IMR-90 (cell line): ENCODE results near the gene HIVEP1. TPM values are rescaled to one million over a fixed set of nuclear protein-coding genes. Genes with fewer than 3 reads are reported as not detected.

Experiments
- ATAC-seq: fragments of 200-7000 bp; cut with Tn5 transposase; 2 replicates; pipeline ENCODE4 v1.9.1; 2020; ENCODE audit warnings: low read depth, mild to moderate bottlenecking, moderate library complexity
- BruUV-seq: library from RNA; stranded (reverse); fragments of 400-500 nt; replicated peaks from 2 replicates; lab custom pipeline; 2021; lab: Mats Ljungman, UMichigan
- CTCF ChIA-PET: fragments of 300-600 bp; formaldehyde crosslinking; extraction: SDS; loops from one replicate; lab custom pipeline; 2021; ENCODE audit warnings: antibody characterized with exemption; lab: Yijun Ruan, JAX
- POLR2A ChIA-PET: fragments of 300-600 bp; sonication (Branson Sonifier 250); formaldehyde crosslinking; loops from one replicate; lab custom pipeline; 2022; ENCODE audit warnings: antibody characterized with exemption; ENCODE audit not compliant: unreplicated experiment; lab: Charles Lee
- DNase-seq: peaks from one replicate; pipeline ENCODE4 v3.0.0; 2013
- H2AFZ ChIP-seq: replicated peaks from 2 replicates; pipeline ENCODE3; 2013; ENCODE audit warnings: low read length, mild to moderate bottlenecking; ENCODE audit not compliant: poor library complexity
- H2AK5ac ChIP-seq: 2 replicates; pipeline ENCODE4 v1.6.1; 2013; ENCODE audit warnings: low read depth, low read length, inconsistent platforms
- H2AK9ac ChIP-seq: replicated peaks from 2 replicates; pipeline ENCODE3; 2013; ENCODE audit warnings: mild to moderate bottlenecking, low read depth, low read length, moderate library complexity; ENCODE audit not compliant: poor library complexity
- H2BK120ac ChIP-seq: 2 replicates; pipeline ENCODE4 v1.6.1; 2013; ENCODE audit warnings: low read depth, low read length, inconsistent platforms
- H2BK15ac ChIP-seq: 3 replicates; pipeline ENCODE4 v1.6.1; 2013; ENCODE audit warnings: low read depth, low read length, inconsistent platforms
- H2BK20ac ChIP-seq: 2 replicates; pipeline ENCODE4 v1.6.1; 2013; ENCODE audit warnings: low read depth, mild to moderate bottlenecking, inconsistent platforms, low read length, moderate library complexity
- H2BK5ac ChIP-seq: 2 replicates; pipeline ENCODE4 v1.6.1; 2013; ENCODE audit warnings: mild to moderate bottlenecking, low read depth, low read length, inconsistent platforms; ENCODE audit not compliant: poor library complexity, severe bottlenecking
- H3K14ac ChIP-seq: replicated peaks from 2 replicates; pipeline ENCODE4 v1.6.1; 2013; ENCODE audit warnings: low read depth, low read length, inconsistent platforms
- H3K18ac ChIP-seq: 2 replicates; pipeline ENCODE4 v1.6.1; 2013; ENCODE audit warnings: low read depth, low read length, control low read depth
- H3K23ac ChIP-seq: 2 replicates; pipeline ENCODE4 v1.6.1; 2013; ENCODE audit warnings: low read depth, low read length, inconsistent platforms
- H3K27ac ChIP-seq: 2 replicates; pipeline ENCODE4 v1.5.1; 2013; ENCODE audit warnings: mild to moderate bottlenecking, control low read depth, low read length; ENCODE audit not compliant: insufficient read depth
- H3K27me3 ChIP-seq: 2 replicates; pipeline ENCODE4 v1.6.1; 2013; ENCODE audit warnings: low read length; ENCODE audit not compliant: control insufficient read depth, insufficient read depth
- H3K36me3 ChIP-seq: 2 replicates; pipeline ENCODE4 v1.6.1; 2013; ENCODE audit warnings: low read length, mixed read lengths; ENCODE audit not compliant: control insufficient read depth, insufficient read depth
- H3K4ac ChIP-seq: 2 replicates; pipeline ENCODE4 v1.6.1; 2013; ENCODE audit warnings: low read depth, low read length, inconsistent platforms
- H3K4me1 ChIP-seq: 2 replicates; pipeline ENCODE4 v1.6.1; 2013; ENCODE audit warnings: low read length, mixed read lengths; ENCODE audit not compliant: control insufficient read depth, insufficient read depth
- H3K4me2 ChIP-seq: 2 replicates; pipeline ENCODE4 v1.6.1; 2013; ENCODE audit warnings: low read depth, mild to moderate bottlenecking, control low read depth, low read length, moderate library complexity
- H3K4me3 ChIP-seq: 2 replicates; pipeline ENCODE4 v1.5.1; 2013; ENCODE audit warnings: low read depth, mild to moderate bottlenecking, control low read depth, low read length, moderate library complexity; ENCODE audit not compliant: insufficient read depth
- H3K56ac ChIP-seq: 2 replicates; pipeline ENCODE4 v1.6.1; 2013; ENCODE audit warnings: low read length, inconsistent platforms; ENCODE audit not compliant: insufficient read depth; ENCODE audit errors: extremely low read depth
- H3K79me1 ChIP-seq, 2 experiments: 2 replicates each; pipeline ENCODE4 v1.6.1; 2013; ENCODE audit warnings: low read length in 2 of 2, inconsistent platforms in 1 of 2, low read depth in 1 of 2
- H3K9ac ChIP-seq: 2 replicates; pipeline ENCODE4 v1.6.1; 2013; ENCODE audit warnings: low read depth, low read length, control low read depth
- H3K9me1 ChIP-seq: 2 replicates; pipeline ENCODE4 v1.6.1; 2013; ENCODE audit warnings: low read length, inconsistent platforms; ENCODE audit not compliant: insufficient read depth
- H3K9me3 ChIP-seq: 2 replicates; pipeline ENCODE4 v1.6.1; 2013; ENCODE audit warnings: low read length; ENCODE audit not compliant: control insufficient read depth, insufficient read depth
- H4K20me1 ChIP-seq: 2 replicates; pipeline ENCODE4 v1.6.1; 2013; ENCODE audit warnings: low read length, inconsistent platforms; ENCODE audit not compliant: insufficient read depth
- H4K5ac ChIP-seq: 2 replicates; pipeline ENCODE4 v1.6.1; 2013; ENCODE audit warnings: mild to moderate bottlenecking, low read depth, low read length, control low read depth
- H4K8ac ChIP-seq, 2 experiments: 2 replicates each; pipeline ENCODE4 v1.6.1; 2013; ENCODE audit warnings: low read depth in 2 of 2, low read length in 2 of 2, control low read depth in 1 of 2, inconsistent platforms in 1 of 2
- H4K91ac ChIP-seq: 2 replicates; pipeline ENCODE4 v1.6.1; 2013; ENCODE audit warnings: low read depth, low read length, inconsistent platforms; ENCODE audit not compliant: insufficient read depth
- BHLHE40 ChIP-seq: fragments of 150-350 bp; IDR thresholded peaks from 2 replicates; pipeline ENCODE4 v1.6.1; 2016; ENCODE audit warnings: mild to moderate bottlenecking, low read depth, low read length
- CEBPB ChIP-seq: IDR thresholded peaks from 2 replicates; pipeline ENCODE4 v1.6.1; 2012; ENCODE audit warnings: low read depth, low read length, improper control_type of control experiment
- CHD1 ChIP-seq: IDR thresholded peaks from 2 replicates; pipeline ENCODE4 v1.6.1; 2012; ENCODE audit warnings: low read depth, low read length, improper control_type of control experiment
- FOS ChIP-seq: fragments of 150-350 bp; IDR thresholded peaks from 2 replicates; pipeline ENCODE4 v1.6.1; 2016; ENCODE audit warnings: low read depth, low read length
- MAFK ChIP-seq: IDR thresholded peaks from 2 replicates; pipeline ENCODE4 v1.6.1; 2012; ENCODE audit warnings: low read depth, low read length, improper control_type of control experiment
- MAZ ChIP-seq: IDR thresholded peaks from 2 replicates; pipeline ENCODE4 v1.6.1; 2012; ENCODE audit warnings: low read depth, mild to moderate bottlenecking, low read length, improper control_type of control experiment, moderate library complexity, borderline replicate concordance
- MXI1 ChIP-seq: IDR thresholded peaks from 2 replicates; pipeline ENCODE4 v1.6.1; 2012; ENCODE audit warnings: low read depth, mild to moderate bottlenecking, low read length, moderate library complexity, borderline replicate concordance
- NFE2L2 ChIP-seq: fragments of 150-350 bp; IDR thresholded peaks from 2 replicates; pipeline ENCODE4 v1.6.1; 2016; ENCODE audit warnings: low read depth, mild to moderate bottlenecking, low read length
- POLR2A ChIP-seq: IDR thresholded peaks from 2 replicates; pipeline ENCODE4 v1.6.1; 2012; ENCODE audit warnings: mild to moderate bottlenecking, low read depth, low read length
- RAD21 ChIP-seq: IDR thresholded peaks from 2 replicates; pipeline ENCODE4 v1.6.1; 2012; ENCODE audit warnings: low read length, improper control_type of control experiment
- RCOR1 ChIP-seq: IDR thresholded peaks from 2 replicates; pipeline ENCODE4 v1.6.1; 2012; ENCODE audit warnings: mild to moderate bottlenecking, low read length, improper control_type of control experiment; ENCODE audit not compliant: insufficient replicate concordance
- RFX5 ChIP-seq: IDR thresholded peaks from 2 replicates; pipeline ENCODE4 v1.8.0; 2012; ENCODE audit warnings: low read depth, mild to moderate bottlenecking, low read length, moderate library complexity
- SMC3 ChIP-seq: fragments of 150-350 bp; IDR thresholded peaks from 2 replicates; pipeline ENCODE4 v1.6.1; 2016; ENCODE audit warnings: low read depth, mild to moderate bottlenecking, antibody characterized with exemption, low read length, moderate library complexity
- WGBS, 2 experiments: methylation state at CpG; one replicate each; pipeline versions ENCODE4 v1.1.5 to v1.1.7; 2013; ENCODE audit warnings: missing lambda C conversion rate in 2 of 2; ENCODE audit not compliant: insufficient read length in 1 of 2; ENCODE audit errors: extremely low coverage in 2 of 2; 5-methylcytosine and 5-hydroxymethylcytosine counted together
- dilution Hi-C: fragments of 300-500 bp; cut with HindIII; formaldehyde crosslinking; loops from one replicate; pipeline ENCODE4 v1.14.3; 2018; ENCODE audit warnings: low sequenced_read_pairs; ENCODE audit not compliant: unreplicated experiment
- in situ Hi-C: fragments of 300-500 bp; cut with MboI; formaldehyde crosslinking; loops from 3 replicates; pipeline ENCODE4 v1.14.3; 2019; ENCODE audit warnings: low sequenced_read_pairs, inconsistent platforms, mixed read lengths
- intact Hi-C: fragments of 100-400 bp; cut with micrococcal nuclease; formaldehyde crosslinking; loops from 2 replicates; pipeline ENCODE4 v1.10.0; 2022
- polyA plus RNA-seq, 3 experiments: library from polyadenylated mRNA; depleted of rRNA; stranded (reverse); fragments of >200 nt; gene quantifications; 2 replicates each; pipeline ENCODE4 v1.2.3, GENCODE V29; 2012; ENCODE audit warnings: low replicate concordance in 1 of 3
- total RNA-seq: library from RNA; depleted of rRNA; stranded (reverse); fragments of >200 nt; gene quantifications from 2 replicates; pipeline ENCODE4 v1.2.3, GENCODE V29; 2012
- TF ChIP-seq, protein P1 (sequence below): fragments of 150-350 bp; IDR thresholded peaks from 2 replicates; pipeline ENCODE4 v1.6.1; 2016; ENCODE audit warnings: low read depth, mild to moderate bottlenecking, low read length, moderate library complexity, borderline replicate concordance
- TF ChIP-seq, protein P2 (sequence below): fragments of 150-350 bp; IDR thresholded peaks from 2 replicates; pipeline ENCODE4 v1.6.1; 2017; ENCODE audit warnings: mild to moderate bottlenecking, antibody characterized with exemption, low read length, low read depth
- TF ChIP-seq, protein P3 (sequence below): conservative IDR thresholded peaks from 2 replicates; pipeline ENCODE4 v1.5.1; 2012; ENCODE audit warnings: mild to moderate bottlenecking, low read depth, low read length, improper control_type of control experiment

Gene HIVEP1
- total and polyA plus RNA-seq, 2 of the 4 experiments (the other 2 are of a cell fraction) = 13.0 to 17.2 TPM

DNA sequence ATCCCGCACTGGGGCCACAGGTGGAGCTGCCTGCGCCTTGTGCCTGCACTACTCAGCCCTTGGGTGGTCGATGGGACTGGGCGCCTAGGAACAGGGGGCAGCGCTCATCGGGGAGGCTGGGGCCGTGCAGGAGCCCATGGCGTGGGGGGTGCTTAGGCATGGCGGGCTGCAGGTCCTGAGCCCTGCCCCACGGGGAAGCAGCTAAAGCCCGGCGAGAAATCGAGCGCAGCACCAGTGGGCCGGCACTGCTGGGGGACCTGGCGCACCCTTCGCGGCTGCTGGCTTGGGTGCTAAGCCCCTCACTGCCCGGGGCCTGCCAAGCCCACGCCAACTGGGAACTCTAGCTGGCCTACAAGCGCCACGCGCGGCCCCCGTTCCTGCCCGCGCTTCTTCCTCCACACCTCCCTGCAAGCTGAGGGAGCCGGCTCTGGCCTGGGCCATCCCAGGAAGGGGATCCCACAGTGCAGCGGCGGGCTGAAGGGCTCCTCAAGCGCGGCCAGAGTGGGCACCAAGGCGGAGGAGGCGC is 5.8 kb downstream of the HIVEP1 start:
- DNase-seq = no peak
- intact Hi-C loops (no loop called here), dilution Hi-C loops (no loop called here), in situ Hi-C loops (loop anchor here (10.0 kb wide), 1 partner anchor 433 kb away; no protein-coding TSS in a partner anchor)
- Histone ChIP-seq H3K4me2 (no peak overlapping the region), H2AK9ac (no peak overlapping the region), H2AK5ac (no peak overlapping the region), H4K91ac (no peak overlapping the region), H4K20me1 (peaks cover 5% of the 10 kb centered on the region; the same call in 1 of the 2 replicates), H3K18ac (no peak overlapping the region), H3K79me1 (peaks cover 31 to 59% of the 10 kb centered on the region in 2 experiments), H3K9me1 (peaks cover 6% of the 10 kb centered on the region; the same call in 1 of the 2 replicates), H2BK20ac (no peak overlapping the region), H3K36me3 (peaks cover 21% of the 10 kb centered on the region), H2BK15ac (no peak overlapping the region), H2AFZ (no peak overlapping the region), H3K14ac (no peak overlapping the region), H3K23ac (no peak overlapping the region), H3K4me3 (no peak overlapping the region), H3K27ac (no peak overlapping the region), H3K56ac (no peak overlapping the region), H3K4ac (no peak overlapping the region), H2BK120ac (no peak overlapping the region), H3K27me3 (no peaks in the 10 kb centered on the region), H3K4me1 (peaks cover 4% of the 10 kb centered on the region; the same call in 1 of the 2 replicates), H3K9ac (no peak overlapping the region), H4K5ac (no peak overlapping the region), H3K9me3 (peaks cover 2% of the 10 kb centered on the region; the same call in 1 of the 2 replicates), H4K8ac (no peak overlapping the region), H2BK5ac (no peak overlapping the region)
- WGBS, 2 experiments = 88% methylated on average over 7 of the region's 34 CpGs; no CpG with 5 or more reads in 1 of the 2 experiments
- POLR2A ChIA-PET = no interaction called here
- no TSS peak for BruUV-seq
- CTCF ChIA-PET = no interaction called here
- no peak for ATAC-seq
- TF ChIP-seq SMC3 (no peak), MAZ (no peak), NFE2L2 (no peak), FOS (no peak), CEBPB (no peak), CHD1 (no peak), RFX5 (no peak), BHLHE40 (no peak), MXI1 (no peak), RAD21 (no peak), POLR2A (no peak), RCOR1 (no peak), MAFK (no peak)
- TF ChIP-seq, protein P1, sequence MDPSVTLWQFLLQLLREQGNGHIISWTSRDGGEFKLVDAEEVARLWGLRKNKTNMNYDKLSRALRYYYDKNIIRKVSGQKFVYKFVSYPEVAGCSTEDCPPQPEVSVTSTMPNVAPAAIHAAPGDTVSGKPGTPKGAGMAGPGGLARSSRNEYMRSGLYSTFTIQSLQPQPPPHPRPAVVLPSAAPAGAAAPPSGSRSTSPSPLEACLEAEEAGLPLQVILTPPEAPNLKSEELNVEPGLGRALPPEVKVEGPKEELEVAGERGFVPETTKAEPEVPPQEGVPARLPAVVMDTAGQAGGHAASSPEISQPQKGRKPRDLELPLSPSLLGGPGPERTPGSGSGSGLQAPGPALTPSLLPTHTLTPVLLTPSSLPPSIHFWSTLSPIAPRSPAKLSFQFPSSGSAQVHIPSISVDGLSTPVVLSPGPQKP = no peak
- TF ChIP-seq, protein P2, sequence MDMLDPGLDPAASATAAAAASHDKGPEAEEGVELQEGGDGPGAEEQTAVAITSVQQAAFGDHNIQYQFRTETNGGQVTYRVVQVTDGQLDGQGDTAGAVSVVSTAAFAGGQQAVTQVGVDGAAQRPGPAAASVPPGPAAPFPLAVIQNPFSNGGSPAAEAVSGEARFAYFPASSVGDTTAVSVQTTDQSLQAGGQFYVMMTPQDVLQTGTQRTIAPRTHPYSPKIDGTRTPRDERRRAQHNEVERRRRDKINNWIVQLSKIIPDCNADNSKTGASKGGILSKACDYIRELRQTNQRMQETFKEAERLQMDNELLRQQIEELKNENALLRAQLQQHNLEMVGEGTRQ = no peak
- TF ChIP-seq, protein P3, sequence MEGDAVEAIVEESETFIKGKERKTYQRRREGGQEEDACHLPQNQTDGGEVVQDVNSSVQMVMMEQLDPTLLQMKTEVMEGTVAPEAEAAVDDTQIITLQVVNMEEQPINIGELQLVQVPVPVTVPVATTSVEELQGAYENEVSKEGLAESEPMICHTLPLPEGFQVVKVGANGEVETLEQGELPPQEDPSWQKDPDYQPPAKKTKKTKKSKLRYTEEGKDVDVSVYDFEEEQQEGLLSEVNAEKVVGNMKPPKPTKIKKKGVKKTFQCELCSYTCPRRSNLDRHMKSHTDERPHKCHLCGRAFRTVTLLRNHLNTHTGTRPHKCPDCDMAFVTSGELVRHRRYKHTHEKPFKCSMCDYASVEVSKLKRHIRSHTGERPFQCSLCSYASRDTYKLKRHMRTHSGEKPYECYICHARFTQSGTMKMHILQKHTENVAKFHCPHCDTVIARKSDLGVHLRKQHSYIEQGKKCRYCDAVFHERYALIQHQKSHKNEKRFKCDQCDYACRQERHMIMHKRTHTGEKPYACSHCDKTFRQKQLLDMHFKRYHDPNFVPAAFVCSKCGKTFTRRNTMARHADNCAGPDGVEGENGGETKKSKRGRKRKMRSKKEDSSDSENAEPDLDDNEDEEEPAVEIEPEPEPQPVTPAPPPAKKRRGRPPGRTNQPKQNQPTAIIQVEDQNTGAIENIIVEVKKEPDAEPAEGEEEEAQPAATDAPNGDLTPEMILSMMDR = no peak
